H1 (cell line): ENCODE results near the gene RHO. TPM values are rescaled to one million over a fixed set of nuclear protein-coding genes. Genes with fewer than 3 reads are reported as not detected.

Source experiments
- CTCF ChIA-PET: fragments of 300-600 bp; sonication (Branson Sonifier 250); formaldehyde crosslinking; loops from one replicate; lab custom pipeline; 2021; ENCODE audit not compliant: partially characterized antibody; lab: Charles Lee
- POLR2A ChIA-PET: fragments of 300-600 bp; sonication (Branson Sonifier 250); formaldehyde crosslinking; loops from one replicate; lab custom pipeline; 2021; ENCODE audit warnings: inconsistent platforms; ENCODE audit not compliant: partially characterized antibody; lab: Charles Lee
- DNase-seq, 2 experiments: peaks; one replicate each; pipeline versions ENCODE4 v3.0.0 to v3.0.0-alpha.2; 2010 to 2022; ENCODE audit warnings: low spot score in 2 of 2, low read depth in 1 of 2, mixed read lengths in 1 of 2
- FAIRE-seq: peaks from 2 replicates; lab custom pipeline; 2011; peaks lifted over from hg19 to GRCh38; lab: Jason Lieb, UNC
- H2AFZ ChIP-seq: 2 replicates; pipeline ENCODE4 v1.8.1; 2012; ENCODE audit warnings: low read length, inconsistent platforms
- H2AK5ac ChIP-seq: 2 replicates; pipeline ENCODE4 v1.6.1; 2013; ENCODE audit warnings: low read depth, low read length
- H2BK120ac ChIP-seq: replicated peaks from 2 replicates; pipeline ENCODE3; 2013; ENCODE audit warnings: low read depth, low read length, inconsistent platforms
- H2BK12ac ChIP-seq: 2 replicates; pipeline ENCODE4 v1.6.1; 2013; ENCODE audit warnings: low read depth, low read length
- H2BK15ac ChIP-seq: 2 replicates; pipeline ENCODE4 v1.6.1; 2013; ENCODE audit warnings: low read length
- H2BK20ac ChIP-seq: 2 replicates; pipeline ENCODE4 v1.6.1; 2013; ENCODE audit warnings: low read length
- H2BK5ac ChIP-seq: 2 replicates; pipeline ENCODE4 v1.6.1; 2013; ENCODE audit warnings: low read depth, low read length
- H3K14ac ChIP-seq: 2 replicates; pipeline ENCODE4 v1.6.1; 2013; ENCODE audit warnings: inconsistent platforms; ENCODE audit not compliant: insufficient read length
- H3K18ac ChIP-seq: 2 replicates; pipeline ENCODE4 v1.6.1; 2013; ENCODE audit warnings: low read length; ENCODE audit errors: extremely low read depth
- H3K23ac ChIP-seq: 2 replicates; pipeline ENCODE4 v1.6.1; 2013; ENCODE audit warnings: inconsistent platforms; ENCODE audit not compliant: insufficient read length
- H3K23me2 ChIP-seq: 2 replicates; pipeline ENCODE4 v1.6.1; 2013; ENCODE audit warnings: low read depth, low read length
- H3K27ac ChIP-seq: 2 replicates; pipeline ENCODE4 v1.6.1; 2011; ENCODE audit warnings: low read depth, low read length, inconsistent platforms
- H3K27me3 ChIP-seq, 4 experiments: replicated peaks in 1 of 4; 1 replicate in 1 of 4; 2 replicates in 3 of 4; pipeline versions ENCODE4 v1.6.1 to v1.8.1; 2011 to 2013; ENCODE audit warnings: low read length in 3 of 4, mild to moderate bottlenecking in 3 of 4, inconsistent platforms in 2 of 4, mixed read lengths in 2 of 4, moderate library complexity in 1 of 4; ENCODE audit not compliant: control insufficient read depth in 3 of 4, insufficient read depth in 3 of 4; ENCODE audit errors: extremely low read depth in 1 of 4
- H3K36me3 ChIP-seq, 4 experiments: 2 replicates each; pipeline versions ENCODE4 v1.6.1 to v1.8.1; 2011 to 2013; ENCODE audit warnings: mild to moderate bottlenecking in 4 of 4, low read length in 3 of 4, moderate library complexity in 2 of 4, control low read depth in 1 of 4, inconsistent platforms in 1 of 4; ENCODE audit not compliant: insufficient read depth in 4 of 4, control insufficient read depth in 2 of 4
- H3K4ac ChIP-seq: replicated peaks from 2 replicates; pipeline ENCODE3; 2013; ENCODE audit warnings: low read length, low read depth, mixed read lengths, inconsistent platforms; ENCODE audit not compliant: insufficient read length
- H3K4me1 ChIP-seq, 4 experiments: replicated peaks in 1 of 4; 1 replicate in 1 of 4; 2 replicates in 3 of 4; pipeline versions ENCODE4 v1.6.1 to v1.8.1; 2011 to 2013; ENCODE audit warnings: low read length in 3 of 4, inconsistent platforms in 2 of 4, mixed read lengths in 1 of 4; ENCODE audit not compliant: insufficient read depth in 4 of 4, control insufficient read depth in 3 of 4
- H3K4me2 ChIP-seq, 2 experiments: 2 replicates each; pipeline versions ENCODE4 v1.6.1 to v1.8.1; 2011 to 2013; ENCODE audit warnings: low read depth in 2 of 2, low read length in 2 of 2, control low read depth in 1 of 2, inconsistent platforms in 1 of 2, mild to moderate bottlenecking in 1 of 2; ENCODE audit not compliant: insufficient read depth in 1 of 2
- H3K4me3 ChIP-seq, 4 experiments: fragments of 200-600, 300-600 bp in 1 of 4; sonication (generic), shearing (Covaris generic), sonication (Bioruptor Twin) in 1 of 4; 2 replicates each; pipeline versions ENCODE4 v1.5.1 to v1.8.1; 2011 to 2016; ENCODE audit warnings: low read length in 4 of 4, low read depth in 3 of 4, control low read depth in 2 of 4, inconsistent platforms in 2 of 4, mild to moderate bottlenecking in 2 of 4, mixed read lengths in 1 of 4, moderate library complexity in 1 of 4; ENCODE audit not compliant: insufficient read depth in 2 of 4; ENCODE audit errors: extremely low read depth in 1 of 4
- H3K56ac ChIP-seq: replicated peaks from 2 replicates; pipeline ENCODE3; 2013; ENCODE audit warnings: low read depth, mild to moderate bottlenecking, mixed read lengths, low read length, inconsistent platforms; ENCODE audit not compliant: insufficient read length
- H3K79me1 ChIP-seq: 2 replicates; pipeline ENCODE4 v1.6.1; 2013; ENCODE audit warnings: low read depth, low read length, control low read depth
- H3K79me2 ChIP-seq, 2 experiments: 2 replicates each; pipeline versions ENCODE4 v1.6.1 to v1.8.1; 2012 to 2013; ENCODE audit warnings: low read length in 2 of 2, mild to moderate bottlenecking in 2 of 2, inconsistent platforms in 1 of 2; ENCODE audit not compliant: insufficient read depth in 2 of 2, control insufficient read depth in 1 of 2
- H3K9ac ChIP-seq, 4 experiments: replicated peaks in 1 of 4; 1 replicate in 1 of 4; 2 replicates in 3 of 4; pipeline versions ENCODE4 v1.6.1 to v1.8.1; 2011 to 2013; ENCODE audit warnings: low read depth in 3 of 4, low read length in 3 of 4, control low read depth in 2 of 4, mild to moderate bottlenecking in 2 of 4, moderate library complexity in 2 of 4, inconsistent platforms in 1 of 4; ENCODE audit errors: extremely low read depth in 1 of 4
- H3K9me3 ChIP-seq, 2 experiments: 2 replicates each; pipeline versions ENCODE4 v1.6.1 to v1.8.1; 2012 to 2013; ENCODE audit warnings: mild to moderate bottlenecking in 2 of 2, moderate library complexity in 2 of 2, control low read depth in 1 of 2, inconsistent platforms in 1 of 2, low read depth in 1 of 2, low read length in 1 of 2, mixed read lengths in 1 of 2; ENCODE audit not compliant: insufficient read depth in 2 of 2
- H4K20me1 ChIP-seq, 2 experiments: replicated peaks in 1 of 2; 2 replicates each; pipeline versions ENCODE3 to v1.8.1; 2011 to 2013; ENCODE audit warnings: inconsistent platforms in 2 of 2, low read length in 2 of 2, mild to moderate bottlenecking in 1 of 2; ENCODE audit not compliant: insufficient read depth in 2 of 2, control insufficient read depth in 1 of 2
- H4K5ac ChIP-seq: 2 replicates; pipeline ENCODE4 v1.6.1; 2013; ENCODE audit warnings: low read length, low read depth, mixed read lengths, inconsistent platforms; ENCODE audit not compliant: insufficient read length
- H4K8ac ChIP-seq: 2 replicates; pipeline ENCODE4 v1.8.0; 2013; ENCODE audit warnings: mild to moderate bottlenecking, moderate library complexity, low read length, inconsistent platforms; ENCODE audit not compliant: insufficient read depth; ENCODE audit errors: extremely low read depth
- H4K91ac ChIP-seq: replicated peaks from 2 replicates; pipeline ENCODE3; 2013; ENCODE audit warnings: low read length, mixed read lengths, inconsistent platforms; ENCODE audit not compliant: insufficient read length
- E2F6 ChIP-seq: IDR thresholded peaks from 2 replicates; pipeline ENCODE4 v1.6.1; 2012; ENCODE audit warnings: inconsistent platforms
- HDAC2 ChIP-seq, 2 experiments: fragments of 300-600 bp in 1 of 2; sonication (generic) in 1 of 2; IDR thresholded peaks; 2 replicates each; pipeline ENCODE4 v1.6.1; 2011 to 2012; ENCODE audit warnings: low read depth in 2 of 2, low read length in 2 of 2, mild to moderate bottlenecking in 2 of 2, moderate library complexity in 2 of 2, borderline replicate concordance in 1 of 2, inconsistent platforms in 1 of 2
- TEAD4 ChIP-seq: IDR thresholded peaks from 2 replicates; pipeline ENCODE4 v1.6.1; 2012; ENCODE audit warnings: low read depth, low read length, inconsistent platforms, mixed read lengths
- WGBS, 2 experiments: shearing (Covaris generic) in 1 of 2; methylation state at CpG; one replicate each; pipeline versions ENCODE4 v1.1.6 to v1.1.7; 2013 to 2015; ENCODE audit warnings: low lambda C conversion rate in 2 of 2, mixed read lengths in 2 of 2, inconsistent platforms in 1 of 2, low coverage in 1 of 2, missing lambda C conversion rate in 1 of 2; ENCODE audit not compliant: insufficient replicate concordance in 2 of 2, insufficient coverage in 1 of 2, insufficient read length in 1 of 2; ENCODE audit errors: extremely low coverage in 1 of 2, missing lambda C conversion rate in 1 of 2; 5-methylcytosine and 5-hydroxymethylcytosine counted together
- polyA plus RNA-seq, 7 experiments: library from polyadenylated mRNA; depleted of rRNA in 3 of 7; stranded (reverse) in 5 of 7; unstranded in 2 of 7; fragments of >200 nt in 5 of 7; fragments of 200-250 nt in 2 of 7; gene quantifications; 1 replicate in 5 of 7; 2 replicates in 1 of 7; 4 replicates in 1 of 7; pipeline versions ENCODE4 v1.2.1 to v1.2.3, GENCODE V29; 2011 to 2013; ENCODE audit warnings: missing spikeins in 2 of 7, mixed read lengths in 2 of 7
- total RNA-seq: library from RNA; stranded (reverse); fragmentation: NEBNext Ultra II Directional; extraction: Animal tissue kit (Norgen Biotek cat#: 25700); gene quantifications from 2 replicates; pipeline ENCODE4 v1.2.1, GENCODE V29; 2021

Gene RHO
- total and polyA plus RNA-seq, 2 of the 8 experiments (the other 6 are each of a cell fraction or from before 2014, with no cell fraction given): not detected

- Histone ChIP-seq H3K56ac (no peak overlapping the region), H3K4me3 (no peak overlapping the region), H3K14ac (no peak overlapping the region), H2BK120ac (peak overlapping the region; percentile 43), H3K9ac (no peak overlapping the region; a peak in 1 of 7 replicates), H4K8ac (no peak overlapping the region; the same call in 1 of the 2 replicates), H3K79me2 (no peaks in the 10 kb centered on the region), H3K4me1 (peaks cover 5 to 17% (median 7%) of the 10 kb centered on the region in 4 experiments; a peak in 6 of 7 replicates), H2BK15ac (peak overlapping the region; percentile 81; the same call in 1 of the 2 replicates), H4K91ac (peak overlapping the region; percentile 49), H2BK5ac (peak overlapping the region; percentile 27; the same call in 1 of the 2 replicates), H2AK5ac (peak overlapping the region; percentile 8; the same call in 1 of the 2 replicates), H4K5ac (peak overlapping the region; percentile 55), H3K27me3 (no peaks in the 10 kb centered on the region), H2BK20ac (peak overlapping the region; percentile 75; the same call in 1 of the 2 replicates), H2BK12ac (peak overlapping the region; percentile 90; the same call in 1 of the 2 replicates), H4K20me1 (no peaks in the 10 kb centered on the region), H3K27ac (no peak overlapping the region), H3K4me2 (peak overlapping the region in 1 of 2 experiments; percentile 4; a peak in 1 of 4 replicates), H3K18ac (peak overlapping the region; percentile 15; the same call in 1 of the 2 replicates), H3K23ac (no peak overlapping the region), H3K79me1 (no peaks in the 10 kb centered on the region), H2AFZ (no peak overlapping the region), H3K9me3 (no peaks in the 10 kb centered on the region), H3K4ac (no peak overlapping the region), H3K23me2 (no peaks in the 10 kb centered on the region; the same call in 1 of the 2 replicates), H3K36me3 (no peaks in the 10 kb centered on the region; a peak in 1 of 8 replicates)
- WGBS, 2 experiments: 91% methylated on average over 13 of the region's 13 CpGs; no CpG with 5 or more reads in 1 of the 2 experiments
- FAIRE-seq (no peak), DNase-seq (no peak)
- ChIA-PET CTCF (interaction anchor here (0.7 to 11.2 kb wide), 13 partner anchors 12 to 344 kb away, joined by 3 to 93 read pairs (median 4); no protein-coding TSS in a partner anchor), POLR2A (interaction anchor here (0.8 to 1.4 kb wide), 4 partner anchors 25 to 100 kb away, joined by 3 to 5 read pairs (median 3); partner anchors contain the start of genes IFT122 and MBD4)
- TF ChIP-seq HDAC2 (IDR thresholded peaks at IDR 0.05; ENCODE audit: borderline replicate concordance in 1 of 2, low read depth in 2 of 2, low read length in 2 of 2) (no peak), TEAD4 (no peak), E2F6 (no peak)
These were observed 41.1 kb upstream of the RHO start for GRCh38 chr3:129487183-129487867.
